Esophagus squamous epithelium (tissue), 5 donors: ENCODE measurements around the gene BRSK2. TPM values are rescaled to one million over a fixed set of nuclear protein-coding genes. Genes with fewer than 3 reads are reported as not detected.

ENCODE experiments used
- DNase-seq: peaks from one replicate; lab custom pipeline; 2025; lab: John Stamatoyannopoulos, UW
- H3K27ac ChIP-seq, 4 donors: fragments of 200-600 bp; sonication (generic); one replicate each; pipeline ENCODE4 v1.5.1; 2016 to 2019; ENCODE audit warnings: mild to moderate bottlenecking in 1 of 4
- H3K27me3 ChIP-seq, 4 donors: fragments of 200-600 bp; sonication (generic); 1 replicate in 3 of 4; 2 replicates in 1 of 4; pipeline versions ENCODE4 v1.5.1 to v1.6.0; 2017 to 2021; ENCODE audit warnings: antibody characterized with exemption in 1 of 4
- H3K36me3 ChIP-seq, 3 donors: fragments of 200-600 bp; sonication (generic); one replicate each; pipeline ENCODE4 v1.5.1; 2016 to 2019
- H3K4me1 ChIP-seq, 3 donors: fragments of 200-600 bp; sonication (generic); one replicate each; pipeline ENCODE4 v1.5.1; 2017 to 2019
- H3K4me3 ChIP-seq, 4 donors: fragments of 200-600 bp; sonication (generic); 1 replicate in 3 of 4; 2 replicates in 1 of 4; pipeline ENCODE4 v1.5.1; 2016 to 2019; ENCODE audit warnings: mild to moderate bottlenecking in 2 of 4, moderate library complexity in 1 of 4
- H3K9me3 ChIP-seq, 3 donors: fragments of 200-600 bp; sonication (generic); one replicate each; pipeline ENCODE4 v1.5.1; 2016 to 2019
- CTCF ChIP-seq, 6 experiments: fragments of 450-650 bp in 4 of 6; fragments of 200-600 bp in 2 of 6; sonication (generic) in 2 of 6; IDR thresholded peaks; one replicate each; pipeline ENCODE4 v1.5.1; 2016 to 2019; ENCODE audit warnings: antibody characterized with exemption in 6 of 6, mild to moderate bottlenecking in 4 of 6, moderate library complexity in 4 of 6
- POLR2A ChIP-seq, 4 donors: fragments of 450-650 bp; IDR thresholded peaks; one replicate each; pipeline ENCODE4 v1.6.1; 2017; ENCODE audit warnings: antibody characterized with exemption in 4 of 4, mild to moderate bottlenecking in 4 of 4, moderate library complexity in 3 of 4
- WGBS, 2 donors: methylation state at CpG; one replicate each; pipeline ENCODE4 v1.1.5; 2018; 5-methylcytosine and 5-hydroxymethylcytosine counted together
- intact Hi-C: fragments of 100-400 bp; cut with DNase I; formaldehyde crosslinking; loops from one replicate; pipeline ENCODE4 v1.15.0; 2022
- total RNA-seq, 4 donors: library from RNA; depleted of rRNA; stranded (reverse); fragments of >200 nt; gene quantifications; one replicate each; pipeline ENCODE4 v1.1.0, GENCODE V29; 2016
- donor health status: DM: yes; HTN: yes; CAD: no.

The BRSK2 gene
- total RNA-seq, 4 donors from 2014 or later: 0.23 to 1.3 (median 0.35) TPM; not detected in 1

- Histone ChIP-seq H3K27ac (no peak overlapping the region), H3K4me3 (no peak overlapping the region), H3K4me1 (no peaks in the 10 kb centered on the region), H3K9me3 (peaks cover 0 to 26% (median 0%) of the 10 kb centered on the region in 3 donors), H3K36me3 (no peaks in the 10 kb centered on the region), H3K27me3 (peaks cover 0 to 56% (median 0%) of the 10 kb centered on the region in 4 donors)
- no peak for DNase-seq
- 81 to 83% methylated on average over 11 to 12 of the region's 18 CpGs for WGBS, 2 donors
- TF ChIP-seq POLR2A (IDR thresholded peaks at IDR 0.05) (no peak), CTCF (IDR thresholded peaks at IDR 0.05) (no peak)
- intact Hi-C loops: no loop called here
These were observed 20.2 kb upstream of the BRSK2 start for GRCh38 chr11:1369371-1370005.

- Histone ChIP-seq H3K27ac (no peak overlapping the region), H3K4me3 (no peak overlapping the region), H3K9me3 (peaks cover 0 to 18% (median 0%) of the 10 kb centered on the region in 3 donors), H3K36me3 (no peaks in the 10 kb centered on the region), H3K27me3 (peaks cover 0 to 59% (median 0%) of the 10 kb centered on the region in 4 donors), H3K4me1 (no peaks in the 10 kb centered on the region)
- TF ChIP-seq POLR2A (IDR thresholded peaks at IDR 0.05) (no peak), CTCF (IDR thresholded peaks at IDR 0.05) (no peak)
- intact Hi-C loops: no loop called here
- DNase-seq: no peak
- 75% methylated on average over 4 of the region's 38 CpGs; no CpG with 5 or more reads in 1 of the 2 donors for WGBS, 2 donors
These were observed 19.3 kb upstream of the BRSK2 start for GRCh38 chr11:1370186-1371025.

GRCh38 chr11:1371026-1371325, 18.8 kb upstream of the BRSK2 start:
- TF ChIP-seq POLR2A (IDR thresholded peaks at IDR 0.05) (no peak), CTCF (IDR thresholded peaks at IDR 0.05) (no peak)
- H3K4me3 ChIP-seq: no peak overlapping the region
- 90% methylated on average over 2 of the region's 11 CpGs; no CpG with 5 or more reads in 1 of the 2 donors for WGBS, 2 donors
- no peaks in the 10 kb centered on the region for H3K4me1 ChIP-seq
- H3K27me3 ChIP-seq: peaks cover 0 to 57% (median 0%) of the 10 kb centered on the region in 4 donors
- DNase-seq: no peak
- intact Hi-C loops: no loop called here
- no peaks in the 10 kb centered on the region for H3K36me3 ChIP-seq
- peaks cover 0 to 12% (median 0%) of the 10 kb centered on the region in 3 donors for H3K9me3 ChIP-seq
- H3K27ac ChIP-seq: no peak overlapping the region

- no peak for TF ChIP-seq CTCF (IDR thresholded peaks at IDR 0.05)
- TF ChIP-seq POLR2A (IDR thresholded peaks at IDR 0.05): no peak
- DNase-seq: no peak
These were observed 18.4 kb upstream of the BRSK2 start for GRCh38 chr11:1371377-1371776.

More at GRCh38 chr11:1371377-1371776, 18.4 kb upstream of the BRSK2 start:
- no peaks in the 10 kb centered on the region for H3K4me1 ChIP-seq
- H3K4me3 ChIP-seq: no peak overlapping the region
- H3K9me3 ChIP-seq: peaks cover 0 to 8% (median 0%) of the 10 kb centered on the region in 3 donors
- WGBS, 2 donors: 80 to 92% methylated on average over 3 to 11 of the region's 13 CpGs
- no peak overlapping the region for H3K27ac ChIP-seq
- peaks cover 0 to 57% (median 0%) of the 10 kb centered on the region in 4 donors for H3K27me3 ChIP-seq
- H3K36me3 ChIP-seq: no peaks in the 10 kb centered on the region
- intact Hi-C loops: no loop called here
